BLaER1 (cell line): ENCODE results near the gene NEO1.

ENCODE experiments used
- H3K27ac ChIP-seq: shearing (Covaris generic); formaldehyde crosslinking; 2 replicates; pipeline ENCODE4 v1.8.1; 2022
- H3K27me3 ChIP-seq: shearing (Covaris generic); formaldehyde crosslinking; 2 replicates; pipeline ENCODE4 v1.8.1; 2022
- H3K36me3 ChIP-seq: shearing (Covaris generic); formaldehyde crosslinking; 2 replicates; pipeline ENCODE4 v1.8.1; 2022
- H3K4me1 ChIP-seq: shearing (Covaris generic); formaldehyde crosslinking; 2 replicates; pipeline ENCODE4 v1.8.1; 2022
- H3K4me2 ChIP-seq: shearing (Covaris generic); formaldehyde crosslinking; 2 replicates; pipeline ENCODE4 v1.8.1; 2022
- H3K4me3 ChIP-seq: shearing (Covaris generic); formaldehyde crosslinking; 2 replicates; pipeline ENCODE4 v1.8.1; 2022
- H3K9ac ChIP-seq: shearing (Covaris generic); formaldehyde crosslinking; 2 replicates; pipeline ENCODE4 v1.8.1; 2022
- H3K9me3 ChIP-seq: shearing (Covaris generic); formaldehyde crosslinking; 2 replicates; pipeline ENCODE4 v1.8.1; 2022
- H4K20me1 ChIP-seq: shearing (Covaris generic); formaldehyde crosslinking; 2 replicates; pipeline ENCODE4 v1.8.1; 2022
- Cebpa-rat ChIP-seq: shearing (Covaris generic); IDR thresholded peaks from 2 replicates; pipeline ENCODE4 v1.8.1; 2022

Gene NEO1

DNA sequence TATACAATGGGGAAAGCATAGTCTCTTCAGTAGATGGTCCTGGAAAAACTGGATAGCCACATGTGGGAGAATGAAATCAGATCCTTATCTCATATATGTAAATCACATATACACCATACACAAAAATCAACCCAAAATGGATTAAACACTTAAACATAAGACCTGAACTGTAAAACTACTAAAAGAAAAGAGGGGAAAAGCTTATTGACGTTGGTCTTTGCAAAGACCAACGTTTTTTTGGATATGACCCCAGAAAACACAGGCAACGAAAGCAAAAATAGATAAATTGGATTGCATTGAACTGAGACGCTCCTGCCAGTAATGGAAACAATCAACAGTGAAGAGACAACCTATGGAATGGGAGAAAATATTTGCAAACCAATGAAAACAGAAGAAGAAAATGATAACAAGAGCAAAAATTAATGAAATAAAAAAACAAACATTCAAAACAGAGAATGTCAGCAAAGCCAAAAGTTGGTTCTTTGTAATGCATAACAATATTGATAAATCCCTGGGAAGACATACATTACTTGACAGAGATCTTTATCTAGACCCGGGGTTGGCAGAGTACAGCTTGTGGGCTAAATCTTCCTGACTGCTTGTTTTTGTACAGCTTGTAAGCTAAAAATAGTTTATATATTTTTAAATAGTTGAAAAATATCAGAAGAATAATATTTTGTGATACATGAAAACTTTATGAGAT lies 86.9 kb downstream of the NEO1 start:
- no peaks in the 10 kb centered on the region for H3K4me1 ChIP-seq
- no peak for TF ChIP-seq Cebpa-rat
- H3K9me3 ChIP-seq = no peaks in the 10 kb centered on the region
- no peak overlapping the region for H3K9ac ChIP-seq
- H3K27me3 ChIP-seq = no peaks in the 10 kb centered on the region
- no peak overlapping the region for H3K27ac ChIP-seq
- H4K20me1 ChIP-seq = no peaks in the 10 kb centered on the region
- H3K4me2 ChIP-seq = no peak overlapping the region
- H3K4me3 ChIP-seq = no peak overlapping the region
- 0 out of 2 replicates have a peak, but pooled peaks cover 3% of the 10 kb centered on the region for H3K36me3 ChIP-seq

DNA sequence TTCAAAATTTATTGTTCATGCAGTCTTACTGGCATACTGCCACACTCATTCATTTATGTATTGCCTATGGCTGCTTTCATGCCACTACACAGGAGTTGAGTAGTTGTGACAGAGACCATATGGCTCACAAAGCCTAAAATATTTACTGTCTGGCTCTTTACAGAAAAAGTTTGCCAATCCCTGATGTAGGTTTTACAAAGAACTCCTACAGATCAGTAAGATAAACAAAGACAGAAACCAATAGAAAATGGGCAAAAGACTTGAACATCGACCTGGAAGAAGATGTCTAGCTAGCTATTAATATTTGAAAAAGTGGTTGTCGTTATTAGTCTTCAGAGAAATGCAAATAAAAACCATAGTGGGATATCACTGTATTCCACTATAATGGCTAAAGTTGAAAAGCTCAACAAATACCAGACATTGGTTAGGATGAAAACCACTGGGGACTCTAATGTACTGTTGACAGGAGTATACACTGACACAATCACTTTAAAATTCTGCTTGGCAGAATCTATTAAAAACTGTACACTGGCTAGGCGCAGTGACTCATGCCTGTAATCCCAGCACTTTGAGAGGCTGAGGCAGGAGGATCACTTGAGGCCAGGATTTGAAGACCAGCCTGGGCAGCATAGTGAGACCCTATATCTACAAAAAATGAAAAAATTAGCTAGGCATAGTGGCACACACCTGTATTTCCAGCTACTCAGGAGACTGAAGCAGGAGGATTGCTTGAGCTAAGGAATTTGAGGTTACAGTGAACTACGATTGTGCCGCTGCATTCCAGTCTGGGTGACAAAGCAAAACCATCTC lies 87.7 kb downstream of the NEO1 start:
- H3K4me3 ChIP-seq = no peak overlapping the region
- no peak overlapping the region for H3K4me2 ChIP-seq
- H3K36me3 ChIP-seq = 0 out of 2 replicates have a peak, but pooled peaks cover 3% of the 10 kb centered on the region
- no peak overlapping the region for H3K27ac ChIP-seq
- no peaks in the 10 kb centered on the region for H4K20me1 ChIP-seq
- TF ChIP-seq Cebpa-rat = no peak
- H3K27me3 ChIP-seq = no peaks in the 10 kb centered on the region
- H3K9me3 ChIP-seq = no peaks in the 10 kb centered on the region
- no peaks in the 10 kb centered on the region for H3K4me1 ChIP-seq
- H3K9ac ChIP-seq = no peak overlapping the region

DNA sequence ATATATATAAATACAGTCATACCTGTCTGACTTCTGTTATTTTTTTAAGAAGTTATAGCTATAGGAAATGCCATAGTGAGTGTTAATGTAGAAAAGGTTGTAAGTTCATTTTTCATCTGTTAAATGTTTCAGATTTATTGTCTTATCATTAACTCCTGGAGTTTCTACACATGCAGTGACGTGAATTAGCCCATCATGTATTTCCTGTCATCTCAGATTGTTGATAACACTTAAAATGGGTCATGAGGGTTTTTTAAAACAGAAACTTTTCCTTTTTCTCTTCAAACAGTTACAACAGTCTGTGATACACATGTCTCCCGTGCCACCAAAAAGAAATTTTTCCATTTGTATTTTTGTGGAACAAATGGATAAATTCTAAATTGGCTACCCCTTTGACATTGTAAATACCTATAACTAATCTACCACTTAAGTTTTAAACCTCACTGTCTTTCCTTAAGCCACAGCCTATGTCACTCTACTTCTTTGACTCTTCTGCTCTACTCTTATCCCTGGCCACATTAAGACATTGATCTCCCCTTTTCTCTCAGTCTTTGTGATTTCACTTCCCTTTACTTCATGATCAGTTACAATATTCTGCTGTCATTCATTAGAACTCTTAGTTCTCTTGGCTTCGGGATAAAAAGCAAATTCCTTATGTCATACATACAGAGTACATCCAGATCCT lies 89.1 kb downstream of the NEO1 start:
- no peaks in the 10 kb centered on the region for H4K20me1 ChIP-seq
- no peak overlapping the region for H3K9ac ChIP-seq
- H3K36me3 ChIP-seq = peaks cover 3% of the 10 kb centered on the region; the same call in 1 of the 2 replicates
- no peaks in the 10 kb centered on the region for H3K4me1 ChIP-seq
- H3K27me3 ChIP-seq = no peaks in the 10 kb centered on the region
- no peak overlapping the region for H3K4me3 ChIP-seq
- TF ChIP-seq Cebpa-rat = no peak
- no peak overlapping the region for H3K4me2 ChIP-seq
- H3K27ac ChIP-seq = no peak overlapping the region
- H3K9me3 ChIP-seq = no peaks in the 10 kb centered on the region

DNA sequence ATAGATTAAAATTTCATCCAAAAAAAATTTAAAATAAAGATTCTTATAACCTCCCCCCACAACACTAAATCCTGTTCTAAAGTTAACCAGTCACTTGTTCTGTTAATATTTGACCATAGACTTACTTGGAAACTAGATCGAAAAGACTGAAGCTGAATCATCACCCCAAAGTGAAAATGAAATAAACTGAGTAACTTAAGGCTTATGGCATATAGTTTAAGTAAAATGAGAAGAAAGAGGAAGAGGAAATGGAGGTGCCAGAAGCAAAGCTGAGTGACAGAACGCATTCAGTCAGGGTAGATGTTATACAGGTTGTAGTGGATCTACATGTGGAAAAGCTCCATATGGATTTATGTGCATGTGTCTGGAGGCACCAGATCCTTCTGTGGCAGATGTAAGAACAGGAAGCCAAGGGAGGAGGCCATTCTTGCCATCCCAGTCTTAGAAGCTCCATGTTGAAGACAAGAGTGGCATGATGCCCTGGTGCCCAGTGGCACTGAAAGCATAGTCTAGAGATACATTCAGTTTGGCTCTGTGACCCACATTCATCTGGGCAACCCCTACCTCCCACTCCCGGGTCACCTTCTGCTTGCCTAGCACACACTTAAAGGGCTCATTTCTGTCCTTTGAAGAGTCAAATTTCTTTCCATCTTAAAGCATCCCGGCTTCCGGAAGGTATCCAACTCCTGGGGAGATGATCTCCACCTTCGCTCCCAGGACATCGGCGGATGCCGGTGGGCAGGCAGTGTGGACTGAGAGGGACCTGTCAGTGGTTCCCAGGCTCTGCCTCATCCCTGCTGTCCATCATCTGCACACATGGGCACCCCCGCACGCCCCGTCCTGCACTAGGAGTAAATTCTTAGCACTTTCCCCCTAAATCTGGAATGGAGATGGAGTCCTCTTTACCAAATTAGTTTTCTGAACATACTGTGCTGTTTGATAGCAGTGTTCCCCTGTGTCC lies 90.8 kb downstream of the NEO1 start:
- H3K9ac ChIP-seq = no peak overlapping the region
- H3K36me3 ChIP-seq = peaks cover 3% of the 10 kb centered on the region; the same call in 1 of the 2 replicates
- no peak overlapping the region for H3K4me3 ChIP-seq
- H3K4me2 ChIP-seq = no peak overlapping the region
- H3K27ac ChIP-seq = no peak overlapping the region
- H3K27me3 ChIP-seq = no peaks in the 10 kb centered on the region
- no peaks in the 10 kb centered on the region for H3K9me3 ChIP-seq
- H4K20me1 ChIP-seq = no peaks in the 10 kb centered on the region
- H3K4me1 ChIP-seq = no peaks in the 10 kb centered on the region
- no peak for TF ChIP-seq Cebpa-rat

DNA sequence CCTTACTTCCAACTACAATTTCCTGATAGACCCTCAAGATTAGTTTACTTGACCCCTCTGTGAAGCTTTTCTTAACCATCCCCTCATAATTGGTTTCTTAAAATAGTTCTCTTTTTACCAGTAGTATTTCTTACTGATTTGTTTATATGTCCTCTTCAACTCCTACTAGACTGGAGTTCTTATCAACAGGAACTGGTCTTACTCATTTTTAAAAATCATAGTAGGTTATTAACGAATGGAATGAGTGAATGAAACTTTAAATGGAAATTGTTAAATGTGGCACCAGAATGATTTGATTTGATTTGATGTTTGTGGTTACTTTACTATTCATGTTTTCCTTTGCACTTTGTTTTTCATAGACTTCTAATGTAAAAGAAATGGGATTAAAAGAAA lies 91.5 kb downstream of the NEO1 start:
- Histone ChIP-seq H3K4me1 (no peaks in the 10 kb centered on the region), H3K36me3 (peaks cover 3% of the 10 kb centered on the region; the same call in 1 of the 2 replicates), H3K4me2 (no peak overlapping the region), H3K27me3 (no peaks in the 10 kb centered on the region), H3K9me3 (no peaks in the 10 kb centered on the region), H4K20me1 (no peaks in the 10 kb centered on the region), H3K27ac (no peak overlapping the region), H3K4me3 (no peak overlapping the region), H3K9ac (no peak overlapping the region)
- no peak for TF ChIP-seq Cebpa-rat

DNA sequence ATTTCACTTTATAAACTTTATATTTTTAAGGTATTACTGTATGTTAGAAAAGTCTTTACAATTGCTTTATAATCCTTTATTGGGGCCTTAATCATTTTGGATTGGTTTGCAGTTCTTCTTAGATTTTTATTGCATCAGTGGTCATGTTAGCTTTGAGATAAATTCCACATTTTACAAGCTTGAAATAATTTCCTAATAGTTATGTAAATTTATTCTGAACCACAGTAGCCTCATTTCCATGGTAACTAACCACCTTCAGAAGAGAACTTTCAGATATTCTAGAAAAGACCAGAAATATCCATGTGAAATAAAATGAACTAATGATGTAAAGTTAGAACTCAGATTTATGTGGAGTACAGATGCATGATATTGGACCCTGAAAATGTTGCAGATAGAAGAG lies 94.2 kb downstream of the NEO1 start:
- Histone ChIP-seq H3K9ac (no peak overlapping the region), H3K27ac (no peak overlapping the region), H4K20me1 (no peaks in the 10 kb centered on the region), H3K9me3 (peaks cover 7% of the 10 kb centered on the region), H3K4me2 (no peak overlapping the region), H3K36me3 (peaks cover 3% of the 10 kb centered on the region; the same call in 1 of the 2 replicates), H3K27me3 (no peaks in the 10 kb centered on the region), H3K4me1 (no peaks in the 10 kb centered on the region), H3K4me3 (no peak overlapping the region)
- no peak for TF ChIP-seq Cebpa-rat

DNA sequence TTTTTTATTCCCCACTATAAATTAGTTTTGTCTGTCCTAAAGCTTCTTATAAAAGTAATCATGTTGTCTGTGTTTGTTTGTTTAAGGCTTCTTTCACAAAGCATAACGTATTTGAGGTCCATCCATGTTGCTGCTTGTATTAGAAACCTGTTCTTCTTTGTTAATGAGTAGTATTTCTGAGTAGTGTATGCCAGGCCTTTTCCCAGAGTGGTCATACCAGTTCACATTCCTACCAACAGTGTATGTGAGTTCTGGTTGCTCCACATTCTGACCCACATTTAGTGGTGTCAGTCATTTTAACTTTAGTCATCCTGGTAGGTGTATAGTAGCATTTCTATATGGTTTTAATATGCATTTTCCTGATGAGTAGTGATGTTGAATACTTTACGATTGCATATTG lies 98.6 kb downstream of the NEO1 start:
- H3K9me3 ChIP-seq = peaks cover 42% of the 10 kb centered on the region
- H3K27me3 ChIP-seq = no peaks in the 10 kb centered on the region
- no peaks in the 10 kb centered on the region for H3K4me1 ChIP-seq
- no peak for TF ChIP-seq Cebpa-rat
- H3K4me3 ChIP-seq = no peak overlapping the region
- H3K36me3 ChIP-seq = peaks cover 7% of the 10 kb centered on the region
- no peak overlapping the region for H3K9ac ChIP-seq
- no peak overlapping the region for H3K4me2 ChIP-seq
- no peaks in the 10 kb centered on the region for H4K20me1 ChIP-seq
- H3K27ac ChIP-seq = no peak overlapping the region

DNA sequence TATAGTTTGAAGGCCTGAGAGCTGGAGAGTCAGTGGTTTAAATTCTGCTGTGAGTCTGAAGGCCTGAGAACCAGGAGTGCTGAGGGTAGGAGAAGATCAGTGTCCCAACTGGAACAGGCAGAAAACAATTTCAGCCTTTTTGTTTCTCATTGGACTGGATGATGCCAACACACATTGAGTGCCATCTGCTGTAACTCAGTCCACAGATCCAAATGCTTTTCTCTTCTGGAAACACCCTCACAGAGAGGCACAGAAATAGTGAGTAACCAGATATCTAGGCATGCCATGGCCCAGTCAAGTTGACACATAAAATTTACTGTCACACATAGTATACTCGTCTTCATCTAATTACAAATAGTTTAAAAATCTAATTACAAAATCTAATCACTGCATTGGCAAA lies 100.8 kb downstream of the NEO1 start:
- no peak for TF ChIP-seq Cebpa-rat
- Histone ChIP-seq H3K9ac (no peak overlapping the region), H3K9me3 (peaks cover 58% of the 10 kb centered on the region), H4K20me1 (no peaks in the 10 kb centered on the region), H3K36me3 (peaks cover 23% of the 10 kb centered on the region), H3K27ac (no peak overlapping the region), H3K4me3 (no peak overlapping the region), H3K4me1 (no peaks in the 10 kb centered on the region), H3K4me2 (no peak overlapping the region), H3K27me3 (no peaks in the 10 kb centered on the region)

DNA sequence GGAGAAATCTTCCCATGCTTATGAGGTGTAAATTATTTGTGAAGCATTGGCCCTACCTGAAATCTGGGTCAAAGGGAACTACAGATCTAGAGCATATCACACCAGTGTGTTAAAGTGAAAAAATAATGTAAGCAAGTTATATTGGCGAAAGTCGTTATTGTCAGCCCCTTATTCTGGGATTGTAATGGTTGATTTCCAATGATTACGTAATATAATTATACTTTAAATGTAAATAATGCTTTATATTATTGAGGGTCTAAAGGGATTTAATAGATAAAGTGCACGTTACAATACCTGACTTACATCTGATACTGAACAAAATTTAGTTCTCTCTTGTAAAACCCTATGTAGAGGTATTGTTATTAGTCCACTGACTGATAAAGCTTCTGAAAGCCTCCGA lies 101.2 kb downstream of the NEO1 start:
- no peak overlapping the region for H3K4me2 ChIP-seq
- H3K27me3 ChIP-seq = no peaks in the 10 kb centered on the region
- H4K20me1 ChIP-seq = no peaks in the 10 kb centered on the region
- no peak overlapping the region for H3K27ac ChIP-seq
- no peak overlapping the region for H3K4me3 ChIP-seq
- H3K9ac ChIP-seq = no peak overlapping the region
- H3K4me1 ChIP-seq = no peaks in the 10 kb centered on the region
- no peak; the same call in 1 of the 2 replicates for TF ChIP-seq Cebpa-rat
- peaks cover 23% of the 10 kb centered on the region for H3K36me3 ChIP-seq
- H3K9me3 ChIP-seq = peaks cover 58% of the 10 kb centered on the region
